H1 (cell line): ENCODE results near the gene SH3GL2. TPM values are rescaled to one million over a fixed set of nuclear protein-coding genes. Genes with fewer than 3 reads are reported as not detected.

Source experiments
- CTCF ChIA-PET: fragments of 300-600 bp; sonication (Branson Sonifier 250); formaldehyde crosslinking; loops from one replicate; lab custom pipeline; 2021; ENCODE audit not compliant: partially characterized antibody; lab: Charles Lee
- POLR2A ChIA-PET: fragments of 300-600 bp; sonication (Branson Sonifier 250); formaldehyde crosslinking; loops from one replicate; lab custom pipeline; 2021; ENCODE audit warnings: inconsistent platforms; ENCODE audit not compliant: partially characterized antibody; lab: Charles Lee
- DNase-seq, 2 experiments: peaks; one replicate each; pipeline versions ENCODE4 v3.0.0 to v3.0.0-alpha.2; 2010 to 2022; ENCODE audit warnings: low spot score in 2 of 2, low read depth in 1 of 2, mixed read lengths in 1 of 2
- FAIRE-seq: peaks from 2 replicates; lab custom pipeline; 2011; peaks lifted over from hg19 to GRCh38; lab: Jason Lieb, UNC
- H2AFZ ChIP-seq: 2 replicates; pipeline ENCODE4 v1.8.1; 2012; ENCODE audit warnings: low read length, inconsistent platforms
- H2AK5ac ChIP-seq: 2 replicates; pipeline ENCODE4 v1.6.1; 2013; ENCODE audit warnings: low read depth, low read length
- H2BK120ac ChIP-seq: replicated peaks from 2 replicates; pipeline ENCODE3; 2013; ENCODE audit warnings: low read depth, low read length, inconsistent platforms
- H2BK12ac ChIP-seq: 2 replicates; pipeline ENCODE4 v1.6.1; 2013; ENCODE audit warnings: low read depth, low read length
- H2BK15ac ChIP-seq: 2 replicates; pipeline ENCODE4 v1.6.1; 2013; ENCODE audit warnings: low read length
- H2BK20ac ChIP-seq: 2 replicates; pipeline ENCODE4 v1.6.1; 2013; ENCODE audit warnings: low read length
- H2BK5ac ChIP-seq: 2 replicates; pipeline ENCODE4 v1.6.1; 2013; ENCODE audit warnings: low read depth, low read length
- H3K14ac ChIP-seq: 2 replicates; pipeline ENCODE4 v1.6.1; 2013; ENCODE audit warnings: inconsistent platforms; ENCODE audit not compliant: insufficient read length
- H3K18ac ChIP-seq: 2 replicates; pipeline ENCODE4 v1.6.1; 2013; ENCODE audit warnings: low read length; ENCODE audit errors: extremely low read depth
- H3K23ac ChIP-seq: 2 replicates; pipeline ENCODE4 v1.6.1; 2013; ENCODE audit warnings: inconsistent platforms; ENCODE audit not compliant: insufficient read length
- H3K23me2 ChIP-seq: 2 replicates; pipeline ENCODE4 v1.6.1; 2013; ENCODE audit warnings: low read depth, low read length
- H3K27ac ChIP-seq: 2 replicates; pipeline ENCODE4 v1.6.1; 2011; ENCODE audit warnings: low read depth, low read length, inconsistent platforms
- H3K27me3 ChIP-seq, 4 experiments: replicated peaks in 1 of 4; 1 replicate in 1 of 4; 2 replicates in 3 of 4; pipeline versions ENCODE4 v1.6.1 to v1.8.1; 2011 to 2013; ENCODE audit warnings: low read length in 3 of 4, mild to moderate bottlenecking in 3 of 4, inconsistent platforms in 2 of 4, mixed read lengths in 2 of 4, moderate library complexity in 1 of 4; ENCODE audit not compliant: control insufficient read depth in 3 of 4, insufficient read depth in 3 of 4; ENCODE audit errors: extremely low read depth in 1 of 4
- H3K36me3 ChIP-seq, 4 experiments: 2 replicates each; pipeline versions ENCODE4 v1.6.1 to v1.8.1; 2011 to 2013; ENCODE audit warnings: mild to moderate bottlenecking in 4 of 4, low read length in 3 of 4, moderate library complexity in 2 of 4, control low read depth in 1 of 4, inconsistent platforms in 1 of 4; ENCODE audit not compliant: insufficient read depth in 4 of 4, control insufficient read depth in 2 of 4
- H3K4ac ChIP-seq: replicated peaks from 2 replicates; pipeline ENCODE3; 2013; ENCODE audit warnings: low read length, low read depth, mixed read lengths, inconsistent platforms; ENCODE audit not compliant: insufficient read length
- H3K4me1 ChIP-seq, 4 experiments: replicated peaks in 1 of 4; 1 replicate in 1 of 4; 2 replicates in 3 of 4; pipeline versions ENCODE4 v1.6.1 to v1.8.1; 2011 to 2013; ENCODE audit warnings: low read length in 3 of 4, inconsistent platforms in 2 of 4, mixed read lengths in 1 of 4; ENCODE audit not compliant: insufficient read depth in 4 of 4, control insufficient read depth in 3 of 4
- H3K4me2 ChIP-seq, 2 experiments: 2 replicates each; pipeline versions ENCODE4 v1.6.1 to v1.8.1; 2011 to 2013; ENCODE audit warnings: low read depth in 2 of 2, low read length in 2 of 2, control low read depth in 1 of 2, inconsistent platforms in 1 of 2, mild to moderate bottlenecking in 1 of 2; ENCODE audit not compliant: insufficient read depth in 1 of 2
- H3K4me3 ChIP-seq, 4 experiments: fragments of 200-600, 300-600 bp in 1 of 4; sonication (generic), shearing (Covaris generic), sonication (Bioruptor Twin) in 1 of 4; 2 replicates each; pipeline versions ENCODE4 v1.5.1 to v1.8.1; 2011 to 2016; ENCODE audit warnings: low read length in 4 of 4, low read depth in 3 of 4, control low read depth in 2 of 4, inconsistent platforms in 2 of 4, mild to moderate bottlenecking in 2 of 4, mixed read lengths in 1 of 4, moderate library complexity in 1 of 4; ENCODE audit not compliant: insufficient read depth in 2 of 4; ENCODE audit errors: extremely low read depth in 1 of 4
- H3K56ac ChIP-seq: replicated peaks from 2 replicates; pipeline ENCODE3; 2013; ENCODE audit warnings: low read depth, mild to moderate bottlenecking, mixed read lengths, low read length, inconsistent platforms; ENCODE audit not compliant: insufficient read length
- H3K79me1 ChIP-seq: 2 replicates; pipeline ENCODE4 v1.6.1; 2013; ENCODE audit warnings: low read depth, low read length, control low read depth
- H3K79me2 ChIP-seq, 2 experiments: 2 replicates each; pipeline versions ENCODE4 v1.6.1 to v1.8.1; 2012 to 2013; ENCODE audit warnings: low read length in 2 of 2, mild to moderate bottlenecking in 2 of 2, inconsistent platforms in 1 of 2; ENCODE audit not compliant: insufficient read depth in 2 of 2, control insufficient read depth in 1 of 2
- H3K9ac ChIP-seq, 4 experiments: replicated peaks in 1 of 4; 1 replicate in 1 of 4; 2 replicates in 3 of 4; pipeline versions ENCODE4 v1.6.1 to v1.8.1; 2011 to 2013; ENCODE audit warnings: low read depth in 3 of 4, low read length in 3 of 4, control low read depth in 2 of 4, mild to moderate bottlenecking in 2 of 4, moderate library complexity in 2 of 4, inconsistent platforms in 1 of 4; ENCODE audit errors: extremely low read depth in 1 of 4
- H3K9me3 ChIP-seq, 2 experiments: 2 replicates each; pipeline versions ENCODE4 v1.6.1 to v1.8.1; 2012 to 2013; ENCODE audit warnings: mild to moderate bottlenecking in 2 of 2, moderate library complexity in 2 of 2, control low read depth in 1 of 2, inconsistent platforms in 1 of 2, low read depth in 1 of 2, low read length in 1 of 2, mixed read lengths in 1 of 2; ENCODE audit not compliant: insufficient read depth in 2 of 2
- H4K20me1 ChIP-seq, 2 experiments: replicated peaks in 1 of 2; 2 replicates each; pipeline versions ENCODE3 to v1.8.1; 2011 to 2013; ENCODE audit warnings: inconsistent platforms in 2 of 2, low read length in 2 of 2, mild to moderate bottlenecking in 1 of 2; ENCODE audit not compliant: insufficient read depth in 2 of 2, control insufficient read depth in 1 of 2
- H4K5ac ChIP-seq: 2 replicates; pipeline ENCODE4 v1.6.1; 2013; ENCODE audit warnings: low read length, low read depth, mixed read lengths, inconsistent platforms; ENCODE audit not compliant: insufficient read length
- H4K8ac ChIP-seq: 2 replicates; pipeline ENCODE4 v1.8.0; 2013; ENCODE audit warnings: mild to moderate bottlenecking, moderate library complexity, low read length, inconsistent platforms; ENCODE audit not compliant: insufficient read depth; ENCODE audit errors: extremely low read depth
- H4K91ac ChIP-seq: replicated peaks from 2 replicates; pipeline ENCODE3; 2013; ENCODE audit warnings: low read length, mixed read lengths, inconsistent platforms; ENCODE audit not compliant: insufficient read length
- BRCA1 ChIP-seq: IDR thresholded peaks from 2 replicates; pipeline ENCODE4 v1.6.1; 2012; ENCODE audit warnings: low read depth, low read length, improper control_type of control experiment
- HDAC2 ChIP-seq, 2 experiments: fragments of 300-600 bp in 1 of 2; sonication (generic) in 1 of 2; IDR thresholded peaks; 2 replicates each; pipeline ENCODE4 v1.6.1; 2011 to 2012; ENCODE audit warnings: low read depth in 2 of 2, low read length in 2 of 2, mild to moderate bottlenecking in 2 of 2, moderate library complexity in 2 of 2, borderline replicate concordance in 1 of 2, inconsistent platforms in 1 of 2
- KDM1A ChIP-seq: fragments of 200-600, 300-600 bp; sonication (generic); IDR thresholded peaks from 2 replicates; pipeline ENCODE4 v1.7.1; 2016; ENCODE audit warnings: mild to moderate bottlenecking, low read length, borderline replicate concordance
- MAFK ChIP-seq: IDR thresholded peaks from 2 replicates; pipeline ENCODE4 v1.6.1; 2012; ENCODE audit warnings: low read depth, mild to moderate bottlenecking, improper control_type of control experiment, low read length
- NANOG ChIP-seq: IDR thresholded peaks from 2 replicates; pipeline ENCODE4 v1.6.1; 2011; ENCODE audit warnings: low read length, low read depth, mild to moderate bottlenecking, inconsistent platforms; ENCODE audit not compliant: insufficient read depth, poor library complexity, severe bottlenecking
- POLR2A ChIP-seq, 2 experiments: IDR thresholded peaks; 1 replicate in 1 of 2; 2 replicates in 1 of 2; pipeline ENCODE4 v1.6.1; 2011; ENCODE audit warnings: low read depth in 2 of 2, low read length in 2 of 2, mild to moderate bottlenecking in 2 of 2; ENCODE audit errors: control extremely low read depth in 1 of 2
- SP1 ChIP-seq: IDR thresholded peaks from 2 replicates; pipeline ENCODE4 v1.6.1; 2011; ENCODE audit warnings: low read depth, low read length
- SRF ChIP-seq: IDR thresholded peaks from 2 replicates; pipeline ENCODE4 v1.6.1; 2011; ENCODE audit warnings: mild to moderate bottlenecking, low read depth, low read length, moderate library complexity
- SUZ12 ChIP-seq: fragments of 200-600 bp; sonication (generic); IDR thresholded peaks from 2 replicates; pipeline ENCODE4 v1.6.1; 2012; ENCODE audit warnings: mild to moderate bottlenecking, inconsistent platforms, low read length, moderate library complexity, mixed read lengths
- TAF7 ChIP-seq: optimal IDR thresholded peaks from 2 replicates; pipeline ENCODE3; 2011; ENCODE audit warnings: low read depth, mild to moderate bottlenecking, inconsistent platforms, low read length, moderate library complexity, borderline replicate concordance
- TCF12 ChIP-seq: IDR thresholded peaks from 2 replicates; pipeline ENCODE4 v1.6.1; 2011; ENCODE audit warnings: low read depth, mild to moderate bottlenecking, low read length
- YY1 ChIP-seq: IDR thresholded peaks from 2 replicates; pipeline ENCODE4 v1.6.1; 2011; ENCODE audit warnings: low read depth, mild to moderate bottlenecking, low read length
- WGBS, 2 experiments: shearing (Covaris generic) in 1 of 2; methylation state at CpG; one replicate each; pipeline versions ENCODE4 v1.1.6 to v1.1.7; 2013 to 2015; ENCODE audit warnings: low lambda C conversion rate in 2 of 2, mixed read lengths in 2 of 2, inconsistent platforms in 1 of 2, low coverage in 1 of 2, missing lambda C conversion rate in 1 of 2; ENCODE audit not compliant: insufficient replicate concordance in 2 of 2, insufficient coverage in 1 of 2, insufficient read length in 1 of 2; ENCODE audit errors: extremely low coverage in 1 of 2, missing lambda C conversion rate in 1 of 2; 5-methylcytosine and 5-hydroxymethylcytosine counted together
- polyA plus RNA-seq, 7 experiments: library from polyadenylated mRNA; depleted of rRNA in 3 of 7; stranded (reverse) in 5 of 7; unstranded in 2 of 7; fragments of >200 nt in 5 of 7; fragments of 200-250 nt in 2 of 7; gene quantifications; 1 replicate in 5 of 7; 2 replicates in 1 of 7; 4 replicates in 1 of 7; pipeline versions ENCODE4 v1.2.1 to v1.2.3, GENCODE V29; 2011 to 2013; ENCODE audit warnings: missing spikeins in 2 of 7, mixed read lengths in 2 of 7
- total RNA-seq: library from RNA; stranded (reverse); fragmentation: NEBNext Ultra II Directional; extraction: Animal tissue kit (Norgen Biotek cat#: 25700); gene quantifications from 2 replicates; pipeline ENCODE4 v1.2.1, GENCODE V29; 2021
- TF ChIP-seq, protein P1 (sequence below): IDR thresholded peaks from 2 replicates; pipeline ENCODE4 v1.6.1; 2011; ENCODE audit warnings: low read length, improper control_type of control experiment
- TF ChIP-seq, protein P2 (sequence below): IDR thresholded peaks from 2 replicates; pipeline ENCODE4 v1.6.1; 2012; ENCODE audit warnings: inconsistent platforms

Gene SH3GL2
- total and polyA plus RNA-seq, 2 of the 8 experiments (the other 6 are each of a cell fraction or from before 2014, with no cell fraction given) = 4.7 to 5.3 TPM

DNA sequence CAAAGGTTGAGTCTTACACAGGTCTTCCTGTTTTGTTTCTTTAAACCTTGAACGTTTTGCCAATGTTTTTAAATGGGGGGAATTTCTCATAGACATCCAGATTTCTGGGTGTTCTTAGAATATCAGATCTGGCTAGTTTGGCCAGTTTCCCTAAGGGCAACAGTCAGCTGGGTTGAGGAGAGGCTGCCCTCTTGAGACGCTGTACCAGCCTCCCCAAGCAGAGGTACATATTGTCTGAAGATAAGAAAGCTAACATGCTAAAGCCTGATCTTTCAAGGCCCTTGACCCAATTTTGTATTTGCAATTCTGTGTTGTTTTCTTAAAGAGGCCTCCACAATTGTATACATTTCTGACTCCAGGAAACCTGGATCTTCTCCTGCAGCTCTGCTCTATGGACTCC is 21.9 kb upstream of the SH3GL2 start:
- H2BK12ac ChIP-seq = no peak overlapping the region
- H2BK5ac ChIP-seq = no peak overlapping the region
- H2AK5ac ChIP-seq = no peak overlapping the region
- no peaks in the 10 kb centered on the region for H4K20me1 ChIP-seq
- no peak overlapping the region for H4K5ac ChIP-seq
- H3K14ac ChIP-seq = no peak overlapping the region
- H3K9me3 ChIP-seq = no peaks in the 10 kb centered on the region; a peak in 1 of 4 replicates
- no peak overlapping the region for H4K91ac ChIP-seq
- no peak overlapping the region for H3K4me2 ChIP-seq
- no peak for DNase-seq
- H4K8ac ChIP-seq = no peak overlapping the region
- H3K56ac ChIP-seq = no peak overlapping the region
- no peaks in the 10 kb centered on the region for H3K79me1 ChIP-seq
- no peaks in the 10 kb centered on the region for H3K23me2 ChIP-seq
- no peaks in the 10 kb centered on the region for H3K4me1 ChIP-seq
- H3K9ac ChIP-seq = no peak overlapping the region
- H3K4ac ChIP-seq = no peak overlapping the region
- no peak overlapping the region for H2BK120ac ChIP-seq
- CTCF ChIA-PET = no interaction called here
- H3K27me3 ChIP-seq = no peaks in the 10 kb centered on the region
- no peak overlapping the region for H2BK15ac ChIP-seq
- FAIRE-seq = no peak
- H3K18ac ChIP-seq = no peak overlapping the region
- 59% methylated on average over 2 of the region's 2 CpGs; no CpG with 5 or more reads in 1 of the 2 experiments for WGBS, 2 experiments
- H3K36me3 ChIP-seq = no peaks in the 10 kb centered on the region
- H2AFZ ChIP-seq = no peak overlapping the region
- no peak overlapping the region for H2BK20ac ChIP-seq
- no peak overlapping the region for H3K4me3 ChIP-seq
- no peak overlapping the region for H3K23ac ChIP-seq
- POLR2A ChIA-PET = no interaction called here
- no peaks in the 10 kb centered on the region for H3K79me2 ChIP-seq
- H3K27ac ChIP-seq = no peak overlapping the region
- TF ChIP-seq, protein P1, sequence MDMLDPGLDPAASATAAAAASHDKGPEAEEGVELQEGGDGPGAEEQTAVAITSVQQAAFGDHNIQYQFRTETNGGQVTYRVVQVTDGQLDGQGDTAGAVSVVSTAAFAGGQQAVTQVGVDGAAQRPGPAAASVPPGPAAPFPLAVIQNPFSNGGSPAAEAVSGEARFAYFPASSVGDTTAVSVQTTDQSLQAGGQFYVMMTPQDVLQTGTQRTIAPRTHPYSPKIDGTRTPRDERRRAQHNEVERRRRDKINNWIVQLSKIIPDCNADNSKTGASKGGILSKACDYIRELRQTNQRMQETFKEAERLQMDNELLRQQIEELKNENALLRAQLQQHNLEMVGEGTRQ = no peak
- TF ChIP-seq KDM1A = no peak
- TF ChIP-seq SUZ12 = no peak
- no peak for TF ChIP-seq MAFK
- no peak for TF ChIP-seq HDAC2 (IDR thresholded peaks at IDR 0.05; ENCODE audit: borderline replicate concordance in 1 of 2, low read depth in 2 of 2, low read length in 2 of 2)
- TF ChIP-seq, protein P2, sequence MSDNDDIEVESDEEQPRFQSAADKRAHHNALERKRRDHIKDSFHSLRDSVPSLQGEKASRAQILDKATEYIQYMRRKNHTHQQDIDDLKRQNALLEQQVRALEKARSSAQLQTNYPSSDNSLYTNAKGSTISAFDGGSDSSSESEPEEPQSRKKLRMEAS = no peak
- no peak for TF ChIP-seq NANOG
- no peak for TF ChIP-seq TAF7
- no peak for TF ChIP-seq POLR2A (IDR thresholded peaks at IDR 0.05; ENCODE audit: control extremely low read depth in 1 of 2, low read depth in 2 of 2, low read length in 2 of 2)
- TF ChIP-seq SRF = no peak
- no peak for TF ChIP-seq SP1
- TF ChIP-seq BRCA1 = no peak
- no peak for TF ChIP-seq TCF12
- no peak for TF ChIP-seq YY1
